Measurements from ENCODE around the gene SYNDIG1L. TPM values are rescaled to one million over a fixed set of nuclear protein-coding genes. Genes with fewer than 3 reads are reported as not detected.

The SYNDIG1L gene
- total RNA-seq, 1 donor from 2014 or later, result not detected

DNA sequence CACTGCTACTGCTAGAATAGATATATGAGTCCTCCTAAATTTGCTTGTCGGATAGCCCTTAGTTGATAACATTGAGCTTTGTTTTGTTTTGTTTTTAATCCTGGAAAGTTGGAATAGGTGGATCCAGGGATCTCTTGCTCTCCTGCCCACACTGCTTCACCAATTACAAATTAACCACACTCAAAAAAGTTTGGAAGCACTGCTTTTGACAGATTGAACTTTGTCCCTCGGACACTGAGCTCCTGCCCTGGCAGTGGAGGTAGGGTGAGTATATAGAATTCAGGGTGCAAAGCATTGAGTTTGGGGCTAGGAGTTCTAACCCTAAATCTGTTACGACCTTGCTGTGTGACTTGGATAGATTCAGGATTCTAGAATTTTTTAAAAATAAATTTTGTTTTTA, 15.1 kb upstream of the SYNDIG1L start:
- no peak overlapping the region for H3K4me3 ChIP-seq (ENCODE audit: low read depth, low read length)
- TF ChIP-seq, protein P1, sequence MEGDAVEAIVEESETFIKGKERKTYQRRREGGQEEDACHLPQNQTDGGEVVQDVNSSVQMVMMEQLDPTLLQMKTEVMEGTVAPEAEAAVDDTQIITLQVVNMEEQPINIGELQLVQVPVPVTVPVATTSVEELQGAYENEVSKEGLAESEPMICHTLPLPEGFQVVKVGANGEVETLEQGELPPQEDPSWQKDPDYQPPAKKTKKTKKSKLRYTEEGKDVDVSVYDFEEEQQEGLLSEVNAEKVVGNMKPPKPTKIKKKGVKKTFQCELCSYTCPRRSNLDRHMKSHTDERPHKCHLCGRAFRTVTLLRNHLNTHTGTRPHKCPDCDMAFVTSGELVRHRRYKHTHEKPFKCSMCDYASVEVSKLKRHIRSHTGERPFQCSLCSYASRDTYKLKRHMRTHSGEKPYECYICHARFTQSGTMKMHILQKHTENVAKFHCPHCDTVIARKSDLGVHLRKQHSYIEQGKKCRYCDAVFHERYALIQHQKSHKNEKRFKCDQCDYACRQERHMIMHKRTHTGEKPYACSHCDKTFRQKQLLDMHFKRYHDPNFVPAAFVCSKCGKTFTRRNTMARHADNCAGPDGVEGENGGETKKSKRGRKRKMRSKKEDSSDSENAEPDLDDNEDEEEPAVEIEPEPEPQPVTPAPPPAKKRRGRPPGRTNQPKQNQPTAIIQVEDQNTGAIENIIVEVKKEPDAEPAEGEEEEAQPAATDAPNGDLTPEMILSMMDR (IDR thresholded peaks at IDR 0.05; ENCODE audit: insufficient read depth, low read length, poor library complexity, severe bottlenecking), result no peak
- no peaks in the 10 kb centered on the region for H3K27me3 ChIP-seq (ENCODE audit: control insufficient read depth, insufficient read depth, low read length)
- no peaks in the 10 kb centered on the region for H3K36me3 ChIP-seq (ENCODE audit: control insufficient read depth, insufficient read depth, low read length)
- DNase-seq (ENCODE audit: low read depth), result no peak

DNA sequence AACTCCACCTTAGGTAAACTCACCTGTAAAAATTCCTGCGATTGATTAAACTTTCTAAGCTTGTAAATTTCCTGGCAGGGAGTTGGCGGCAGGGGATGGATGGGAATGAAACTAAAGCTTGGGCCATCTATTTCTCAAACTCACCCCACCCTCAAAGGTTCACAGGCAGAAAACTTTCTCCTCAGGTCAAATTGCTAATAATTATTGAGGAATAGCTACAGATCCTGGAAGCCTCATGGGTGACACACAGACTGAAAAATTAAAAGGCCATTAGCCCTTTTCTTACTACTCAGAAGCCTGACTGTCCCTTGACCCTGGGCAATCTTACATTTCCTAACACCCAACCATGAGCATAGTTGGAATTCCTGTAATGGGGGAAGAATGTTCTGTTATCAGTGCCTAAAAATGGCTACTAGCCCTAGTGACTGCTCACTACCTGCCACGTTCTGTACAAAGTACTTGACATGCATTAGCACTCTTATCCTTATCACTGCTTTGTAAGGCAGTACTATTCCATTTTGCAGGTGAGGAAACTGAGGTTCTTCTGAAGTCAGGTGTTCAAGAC, 12.4 kb upstream of the SYNDIG1L start:
- TF ChIP-seq, protein P1 (IDR thresholded peaks at IDR 0.05; ENCODE audit: insufficient read depth, low read length, poor library complexity, severe bottlenecking), result no peak
- Histone ChIP-seq H3K4me3 (ENCODE audit: low read depth, low read length) (no peak overlapping the region), H3K36me3 (ENCODE audit: control insufficient read depth, insufficient read depth, low read length) (no peaks in the 10 kb centered on the region), H3K27me3 (ENCODE audit: control insufficient read depth, insufficient read depth, low read length) (no peaks in the 10 kb centered on the region)
- no peak for DNase-seq (ENCODE audit: low read depth)

DNA sequence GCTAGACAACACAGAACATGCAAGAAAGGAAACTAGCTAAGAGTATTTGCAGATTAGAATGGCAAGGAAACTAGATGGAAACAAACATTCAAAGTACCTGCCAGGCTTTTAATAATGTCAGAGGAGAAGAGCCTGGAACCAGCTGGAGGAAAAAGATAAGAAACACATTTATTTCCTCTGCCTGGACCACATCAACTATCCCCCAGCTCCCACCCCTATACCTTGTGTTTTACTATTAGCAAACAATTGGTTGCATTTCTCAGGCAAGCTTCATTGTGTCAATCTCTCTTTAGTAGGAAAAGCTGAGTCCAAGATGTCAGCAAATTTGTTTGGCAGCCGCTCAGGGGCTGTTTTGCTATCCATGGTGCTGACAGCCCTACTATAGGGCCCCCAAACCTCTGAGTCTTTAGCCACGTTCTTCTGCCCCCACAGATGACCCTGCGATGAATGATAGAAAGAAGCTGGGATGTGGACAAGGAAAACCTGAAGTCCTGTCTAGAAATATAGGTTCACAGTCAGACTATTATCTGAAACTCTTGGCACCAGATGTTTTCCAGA, 11.6 kb upstream of the SYNDIG1L start:
- Histone ChIP-seq H3K27me3 (ENCODE audit: control insufficient read depth, insufficient read depth, low read length) (no peaks in the 10 kb centered on the region), H3K36me3 (ENCODE audit: control insufficient read depth, insufficient read depth, low read length) (no peaks in the 10 kb centered on the region), H3K4me3 (ENCODE audit: low read depth, low read length) (no peak overlapping the region)
- TF ChIP-seq, protein P1 (IDR thresholded peaks at IDR 0.05; ENCODE audit: insufficient read depth, low read length, poor library complexity, severe bottlenecking), result no peak
- no peak for DNase-seq (ENCODE audit: low read depth)

DNA sequence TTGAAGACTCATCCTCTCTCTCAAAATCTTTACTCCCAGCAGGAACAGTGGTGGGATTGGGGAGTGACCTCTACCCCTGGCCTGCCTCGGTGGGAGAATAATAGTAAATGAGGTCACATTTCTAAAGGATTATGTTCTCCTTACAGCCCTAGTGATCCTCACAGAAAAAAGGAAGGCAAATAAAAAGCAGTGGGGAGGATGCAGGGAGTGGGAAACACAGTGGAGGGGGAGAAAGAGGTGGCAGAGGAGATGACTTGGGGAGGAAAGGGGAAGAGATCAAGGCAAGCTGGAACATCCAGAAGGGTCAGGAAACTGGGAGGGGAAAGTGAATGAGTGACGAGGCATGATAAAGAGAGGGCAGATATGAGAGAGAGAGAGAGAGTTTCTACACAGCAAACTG, 8.3 kb upstream of the SYNDIG1L start:
- H3K36me3 ChIP-seq (ENCODE audit: control insufficient read depth, insufficient read depth, low read length), result no peaks in the 10 kb centered on the region
- DNase-seq (ENCODE audit: low read depth), result no peak
- TF ChIP-seq, protein P1 (IDR thresholded peaks at IDR 0.05; ENCODE audit: insufficient read depth, low read length, poor library complexity, severe bottlenecking), result no peak
- H3K4me3 ChIP-seq (ENCODE audit: low read depth, low read length), result no peak overlapping the region
- H3K27me3 ChIP-seq (ENCODE audit: control insufficient read depth, insufficient read depth, low read length), result peaks cover 9% of the 10 kb centered on the region

DNA sequence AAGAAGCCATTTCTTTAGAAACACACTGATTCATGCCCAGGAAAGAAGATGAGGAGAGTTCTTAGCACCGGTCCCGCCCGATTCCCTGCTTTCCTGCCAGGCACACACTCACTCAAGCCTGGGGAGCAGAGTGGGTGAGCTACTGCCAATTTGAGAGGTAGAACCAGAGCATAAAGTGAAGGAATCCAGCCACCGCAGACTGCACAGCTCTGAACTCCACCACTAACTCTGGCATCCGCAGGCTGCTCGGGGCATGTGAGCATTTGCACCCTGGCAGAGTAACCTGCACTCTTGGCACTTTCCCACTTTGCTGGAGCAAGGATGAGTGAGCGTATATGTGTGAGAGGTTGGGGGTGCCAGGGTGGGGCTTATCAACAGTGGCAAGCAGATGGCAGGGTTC, 4.0 kb upstream of the SYNDIG1L start:
- no peak overlapping the region for H3K4me3 ChIP-seq (ENCODE audit: low read depth, low read length)
- peaks cover 38% of the 10 kb centered on the region for H3K27me3 ChIP-seq (ENCODE audit: control insufficient read depth, insufficient read depth, low read length)
- no peaks in the 10 kb centered on the region for H3K36me3 ChIP-seq (ENCODE audit: control insufficient read depth, insufficient read depth, low read length)
- TF ChIP-seq, protein P1 (IDR thresholded peaks at IDR 0.05; ENCODE audit: insufficient read depth, low read length, poor library complexity, severe bottlenecking), result no peak
- no peak for DNase-seq (ENCODE audit: low read depth)

DNA sequence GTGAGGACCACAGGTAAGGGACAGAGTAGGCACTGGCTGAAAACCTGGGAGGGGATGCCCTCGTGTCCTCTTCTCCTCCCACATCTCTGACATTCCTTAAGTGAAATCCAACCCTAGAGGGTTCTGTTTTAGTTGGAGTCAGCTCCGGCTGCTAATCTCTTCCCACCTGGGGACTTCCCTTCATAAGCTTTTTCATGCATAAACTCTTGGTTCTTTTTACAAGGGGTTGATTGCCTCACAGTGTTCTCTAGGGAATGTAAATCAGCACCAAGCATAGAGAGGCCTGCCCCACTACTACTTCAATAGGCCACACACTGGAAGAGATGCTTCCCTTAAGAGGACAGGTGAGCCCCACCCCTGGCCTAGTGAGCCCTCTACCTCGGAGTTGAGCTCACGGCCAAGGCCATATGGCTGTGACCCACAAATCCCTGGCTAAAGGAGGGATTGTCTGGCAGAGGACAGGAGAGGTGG, 3.2 kb upstream of the SYNDIG1L start:
- TF ChIP-seq, protein P1 (IDR thresholded peaks at IDR 0.05; ENCODE audit: insufficient read depth, low read length, poor library complexity, severe bottlenecking), result no peak
- Histone ChIP-seq H3K4me3 (ENCODE audit: low read depth, low read length) (no peak overlapping the region), H3K27me3 (ENCODE audit: control insufficient read depth, insufficient read depth, low read length) (peaks cover 44% of the 10 kb centered on the region), H3K36me3 (ENCODE audit: control insufficient read depth, insufficient read depth, low read length) (no peaks in the 10 kb centered on the region)
- DNase-seq (ENCODE audit: low read depth), result no peak

Data from kidney epithelial cell (primary cell).